GM12878 (cell line): ENCODE results near the gene LRRC26. TPM values are rescaled to one million over a fixed set of nuclear protein-coding genes. Genes with fewer than 3 reads are reported as not detected.

Experiments
- CREB1 ChIP-seq: IDR thresholded peaks from 2 replicates; pipeline ENCODE4 v1.6.1; 2012; ENCODE audit warnings: low read depth, mild to moderate bottlenecking, inconsistent platforms
- DPF2 ChIP-seq: fragments of 450-650 bp; IDR thresholded peaks from 2 replicates; pipeline ENCODE4 v1.6.1; 2017; ENCODE audit warnings: mild to moderate bottlenecking
- HDAC6 ChIP-seq: fragments of 200-600 bp; sonication (generic); IDR thresholded peaks from one replicate; pipeline ENCODE4 v1.8.0; 2017; ENCODE audit warnings: antibody characterized with exemption; ENCODE audit not compliant: unreplicated experiment
- IKZF1 ChIP-seq: fragments of 450-650 bp; conservative IDR thresholded peaks from 2 replicates; pipeline ENCODE4 v1.6.1; 2017; ENCODE audit warnings: antibody characterized with exemption, mild to moderate bottlenecking
- LARP7 ChIP-seq: fragments of 450-650 bp; IDR thresholded peaks from 2 replicates; pipeline ENCODE4 v1.6.1; 2017; ENCODE audit warnings: mild to moderate bottlenecking
- NFYB ChIP-seq: IDR thresholded peaks from 2 replicates; pipeline ENCODE4 v1.6.1; 2011; ENCODE audit warnings: low read depth, mild to moderate bottlenecking, low read length, improper control_type of control experiment, moderate library complexity; ENCODE audit not compliant: insufficient read depth
- NR2F1 ChIP-seq: fragments of 450-650 bp; conservative IDR thresholded peaks from 2 replicates; pipeline ENCODE4 v1.6.1; 2017; ENCODE audit warnings: mild to moderate bottlenecking
- POLR2A ChIP-seq: IDR thresholded peaks from 2 replicates; pipeline ENCODE4 v1.6.1; 2011; ENCODE audit warnings: low read depth, mild to moderate bottlenecking, low read length
- TCF12 ChIP-seq: IDR thresholded peaks from 2 replicates; pipeline ENCODE4 v1.6.1; 2011; ENCODE audit warnings: low read depth, mild to moderate bottlenecking, low read length
- TCF3 ChIP-seq: IDR thresholded peaks from 2 replicates; pipeline ENCODE4 v1.6.1; 2012; ENCODE audit warnings: low read depth, mild to moderate bottlenecking, low read length, borderline replicate concordance; ENCODE audit not compliant: insufficient read depth
- YBX1 ChIP-seq: fragments of 450-650 bp; IDR thresholded peaks from 2 replicates; pipeline ENCODE4 v1.6.1; 2016; ENCODE audit warnings: antibody characterized with exemption
- polyA plus RNA-seq, 11 experiments: library from polyadenylated mRNA; depleted of rRNA in 4 of 11; unstranded in 6 of 11; stranded (reverse) in 5 of 11; fragments of >200 nt; fragmentation: Nextera tagmentation in 4 of 11; fragmentation: Illumina TruSeq in 1 of 11; extraction: Ambion mirVana in 4 of 11; extraction: Trizol in 1 of 11; gene quantifications; 1 replicate in 1 of 11; 2 replicates in 10 of 11; pipeline versions ENCODE4 v1.2.1 to v1.2.3, GENCODE V29; 2011 to 2016; ENCODE audit warnings: inconsistent platforms in 2 of 11, missing spikeins in 2 of 11, low read depth in 1 of 11
- total RNA-seq, 4 experiments: library from RNA; depleted of rRNA in 3 of 4; stranded (reverse); fragments of >200 nt in 3 of 4; fragmentation: Illumina TruSeq in 1 of 4; extraction: Trizol in 1 of 4; gene quantifications; 2 replicates each; pipeline versions ENCODE4 v1.2.1 to v1.2.3, GENCODE V29; 2013 to 2021
- TF ChIP-seq, protein P1 (sequence below): fragments of 450-650 bp; conservative IDR thresholded peaks from 2 replicates; pipeline ENCODE4 v1.6.1; 2017; ENCODE audit warnings: mild to moderate bottlenecking, moderate library complexity
- TF ChIP-seq, protein P2 (sequence below): IDR thresholded peaks from 2 replicates; pipeline ENCODE4 v1.6.1; 2011; ENCODE audit warnings: low read depth, low read length, improper control_type of control experiment, borderline replicate concordance

Gene LRRC26
- total and polyA plus RNA-seq, 10 of the 15 experiments (the other 5 are each of a cell fraction or from before 2014, with no cell fraction given): 0.29 to 0.91 (median 0.64) TPM; not detected in 5

DNA sequence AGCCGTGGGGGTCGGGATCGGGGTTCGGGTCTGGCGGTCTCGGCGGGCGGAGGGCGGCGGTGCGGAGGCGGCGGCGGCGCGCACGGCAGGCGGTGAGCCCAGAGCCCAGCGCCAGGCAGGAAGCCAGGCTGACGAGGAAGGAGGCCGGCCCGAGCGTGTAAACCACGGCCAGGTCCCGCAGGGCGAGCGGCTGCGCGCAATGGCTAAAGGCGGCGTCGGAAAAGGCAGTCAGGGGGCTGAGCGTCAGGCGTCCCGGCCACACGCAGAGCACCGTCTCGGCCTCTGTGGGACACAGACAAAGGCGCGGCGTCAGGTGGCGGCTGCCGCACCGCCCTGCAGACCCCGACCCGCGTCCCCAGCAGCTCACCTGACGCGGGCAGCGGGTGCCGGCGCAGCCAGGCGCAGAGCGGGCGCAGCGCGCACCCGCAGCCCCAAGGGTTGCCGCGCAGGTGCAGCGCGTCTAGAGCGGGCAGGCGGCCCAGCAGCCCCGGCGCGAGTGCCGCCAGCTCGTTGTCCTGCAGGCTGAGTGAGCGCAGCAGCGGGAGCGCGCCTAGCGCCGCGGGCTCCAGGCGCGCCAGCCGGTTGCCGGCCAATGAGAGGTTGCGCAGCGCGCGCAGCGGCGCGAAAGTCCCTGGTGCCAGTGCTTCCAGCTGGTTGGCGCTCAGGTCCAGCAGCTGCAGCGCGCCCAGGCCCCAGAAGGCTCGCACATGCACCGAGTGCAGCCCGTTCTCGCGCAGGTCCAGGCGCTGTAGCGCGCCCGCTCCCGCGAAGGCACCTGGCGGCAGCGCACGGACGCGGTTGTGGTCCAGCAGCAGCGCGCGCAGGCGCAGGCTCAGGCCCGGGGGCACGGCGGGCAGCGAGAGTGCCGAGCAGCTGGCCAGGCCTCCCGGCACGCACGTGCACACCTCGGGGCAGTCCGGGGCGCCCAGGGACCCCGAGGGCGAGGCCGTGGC is 671 bp downstream of the LRRC26 start (continued):
- peak; percentile 35; the same call in 1 of the 2 replicates for TF ChIP-seq NFYB
- no peak for TF ChIP-seq CREB1
- TF ChIP-seq HDAC6: peak; percentile 100
- TF ChIP-seq LARP7: peak; percentile 79; the same call in 1 of the 2 replicates
- TF ChIP-seq TCF3: peak; percentile 51; the same call in 1 of the 2 replicates
- TF ChIP-seq, protein P1, sequence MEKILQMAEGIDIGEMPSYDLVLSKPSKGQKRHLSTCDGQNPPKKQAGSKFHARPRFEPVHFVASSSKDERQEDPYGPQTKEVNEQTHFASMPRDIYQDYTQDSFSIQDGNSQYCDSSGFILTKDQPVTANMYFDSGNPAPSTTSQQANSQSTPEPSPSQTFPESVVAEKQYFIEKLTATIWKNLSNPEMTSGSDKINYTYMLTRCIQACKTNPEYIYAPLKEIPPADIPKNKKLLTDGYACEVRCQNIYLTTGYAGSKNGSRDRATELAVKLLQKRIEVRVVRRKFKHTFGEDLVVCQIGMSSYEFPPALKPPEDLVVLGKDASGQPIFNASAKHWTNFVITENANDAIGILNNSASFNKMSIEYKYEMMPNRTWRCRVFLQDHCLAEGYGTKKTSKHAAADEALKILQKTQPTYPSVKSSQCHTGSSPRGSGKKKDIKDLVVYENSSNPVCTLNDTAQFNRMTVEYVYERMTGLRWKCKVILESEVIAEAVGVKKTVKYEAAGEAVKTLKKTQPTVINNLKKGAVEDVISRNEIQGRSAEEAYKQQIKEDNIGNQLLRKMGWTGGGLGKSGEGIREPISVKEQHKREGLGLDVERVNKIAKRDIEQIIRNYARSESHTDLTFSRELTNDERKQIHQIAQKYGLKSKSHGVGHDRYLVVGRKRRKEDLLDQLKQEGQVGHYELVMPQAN: peak; percentile 25
- TF ChIP-seq YBX1: no peak
- peak; percentile 55 for TF ChIP-seq DPF2
- TF ChIP-seq POLR2A: no peak
- TF ChIP-seq TCF12: 0 out of 2 replicates have a peak, but pooled peaks have one; percentile 5
- TF ChIP-seq NR2F1: peak; percentile 27; the same call in 1 of the 2 replicates
- TF ChIP-seq, protein P2, sequence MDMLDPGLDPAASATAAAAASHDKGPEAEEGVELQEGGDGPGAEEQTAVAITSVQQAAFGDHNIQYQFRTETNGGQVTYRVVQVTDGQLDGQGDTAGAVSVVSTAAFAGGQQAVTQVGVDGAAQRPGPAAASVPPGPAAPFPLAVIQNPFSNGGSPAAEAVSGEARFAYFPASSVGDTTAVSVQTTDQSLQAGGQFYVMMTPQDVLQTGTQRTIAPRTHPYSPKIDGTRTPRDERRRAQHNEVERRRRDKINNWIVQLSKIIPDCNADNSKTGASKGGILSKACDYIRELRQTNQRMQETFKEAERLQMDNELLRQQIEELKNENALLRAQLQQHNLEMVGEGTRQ: no peak
- peak; percentile 57 for TF ChIP-seq IKZF1
